CD4-positive, alpha-beta memory T cell (primary cell): Measurements from ENCODE around the gene CPXM2. TPM values are rescaled to one million over a fixed set of nuclear protein-coding genes. Genes with fewer than 3 reads are reported as not detected.
A peak's percentile ranks its signal among the peaks of the same experiment; 100 is the strongest.

Experiments
- CTCF ChIA-PET: fragments of 350-600 bp; sonication (Branson Sonifier 250); formaldehyde crosslinking; loops from one replicate; lab custom pipeline; 2021; ENCODE audit warnings: inconsistent platforms; ENCODE audit not compliant: partially characterized antibody; lab: Charles Lee
- POLR2A ChIA-PET: fragments of 350-600 bp; sonication (Branson Sonifier 250); formaldehyde crosslinking; loops from one replicate; lab custom pipeline; 2021; ENCODE audit not compliant: partially characterized antibody; lab: Charles Lee
- DNase-seq, 5 donors: peaks; one replicate each; pipeline versions ENCODE4 v3.0.0 to v3.0.0-alpha.2; 2020 to 2022; ENCODE audit warnings: mixed read lengths in 1 of 5
- H3K27ac ChIP-seq: one replicate; pipeline ENCODE4 v1.7.0; 2013; ENCODE audit warnings: low read depth, low read length
- H3K27me3 ChIP-seq: 2 replicates; pipeline ENCODE4 v1.7.0; 2013; ENCODE audit warnings: mild to moderate bottlenecking, low read length, moderate library complexity; ENCODE audit not compliant: insufficient read depth
- H3K36me3 ChIP-seq: 2 replicates; pipeline ENCODE4 v1.7.0; 2013; ENCODE audit warnings: mild to moderate bottlenecking, low read length, moderate library complexity; ENCODE audit not compliant: insufficient read depth
- H3K4me1 ChIP-seq: 2 replicates; pipeline ENCODE4 v1.7.0; 2013; ENCODE audit warnings: mild to moderate bottlenecking, low read length, moderate library complexity; ENCODE audit not compliant: insufficient read depth
- H3K4me3 ChIP-seq, 2 donors: one replicate each; pipeline ENCODE4 v1.7.0; 2013; ENCODE audit warnings: low read length in 2 of 2, mild to moderate bottlenecking in 1 of 2
- H3K9me3 ChIP-seq, 2 donors: one replicate each; pipeline ENCODE4 v1.7.0; 2013; ENCODE audit warnings: low read length in 2 of 2, control low read depth in 1 of 2; ENCODE audit not compliant: control insufficient read depth in 1 of 2
- H3K27ac Mint-ChIP-seq, 7 donors: one replicate each; pipeline ENCODE4 v1.8.0; 2020 to 2021; ENCODE audit warnings: mixed read lengths in 7 of 7, mild to moderate bottlenecking in 6 of 7, inconsistent platforms in 3 of 7, moderate library complexity in 3 of 7
- H3K27me3 Mint-ChIP-seq, 2 donors: one replicate each; pipeline ENCODE4 v1.8.0; 2020 to 2021; ENCODE audit warnings: mixed read lengths in 2 of 2
- H3K36me3 Mint-ChIP-seq, 2 donors: one replicate each; pipeline ENCODE4 v1.8.0; 2020 to 2021; ENCODE audit warnings: mixed read lengths in 2 of 2, inconsistent platforms in 1 of 2, mild to moderate bottlenecking in 1 of 2
- H3K4me1 Mint-ChIP-seq, 4 donors: one replicate each; pipeline ENCODE4 v1.8.0; 2020 to 2021; ENCODE audit warnings: mixed read lengths in 4 of 4, mild to moderate bottlenecking in 1 of 4
- H3K4me3 Mint-ChIP-seq, 8 donors: one replicate each; pipeline ENCODE4 v1.8.0; 2020 to 2021; ENCODE audit warnings: mixed read lengths in 8 of 8, mild to moderate bottlenecking in 7 of 8, moderate library complexity in 6 of 8, inconsistent platforms in 3 of 8
- H3K9me3 Mint-ChIP-seq, 8 donors: one replicate each; pipeline ENCODE4 v1.8.0; 2020 to 2021; ENCODE audit warnings: mixed read lengths in 8 of 8, mild to moderate bottlenecking in 5 of 8, inconsistent platforms in 3 of 8, moderate library complexity in 1 of 8
- intact Hi-C: fragments of 100-400 bp; cut with micrococcal nuclease; formaldehyde crosslinking; loops from one replicate; pipeline ENCODE4 v1.15.1; 2023
- polyA plus RNA-seq, 2 donors: library from polyadenylated mRNA; unstranded; fragments of 300-500 nt; fragmentation: Illumina TruSeq; gene quantifications; one replicate each; pipeline ENCODE4 v1.2.3, GENCODE V29; 2021
- total RNA-seq, 2 experiments: library from RNA; stranded (reverse); gene quantifications; one replicate each; pipeline ENCODE4 v1.2.3, GENCODE V29; 2021

The CPXM2 gene
- total and polyA plus RNA-seq, 4 experiments from 2014 or later = not detected

DNA sequence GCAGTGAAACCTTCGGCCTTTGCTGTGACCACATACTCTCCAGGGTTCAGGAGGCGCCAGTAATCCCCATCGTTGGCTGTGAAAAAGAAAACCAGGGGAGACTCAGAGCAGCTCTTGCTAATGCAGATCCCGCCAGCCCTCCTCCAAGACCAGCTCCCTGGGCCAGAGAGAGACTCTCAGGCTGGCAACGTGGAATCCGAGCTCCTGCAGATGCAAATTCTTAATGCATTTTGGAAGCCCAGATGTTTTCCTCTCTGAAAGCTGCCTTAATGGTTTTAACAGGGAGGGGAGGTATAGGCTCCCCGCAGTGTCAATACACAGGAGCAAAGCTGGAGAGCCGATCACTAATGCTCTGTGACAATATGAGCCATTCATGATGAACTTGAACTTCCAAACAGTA is 144.7 kb downstream of the CPXM2 start:
- Histone ChIP-seq H3K4me3 (no peak overlapping the region), H3K4me1 (no peaks in the 10 kb centered on the region), H3K36me3 (no peaks in the 10 kb centered on the region), H3K27ac (no peak overlapping the region), H3K27me3 (no peaks in the 10 kb centered on the region), H3K9me3 (no peaks in the 10 kb centered on the region)
- DNase-seq = no peak
- Mint-ChIP-seq H3K36me3 (no peaks in the 10 kb centered on the region), H3K4me3 (no peak overlapping the region), H3K27ac (no peak overlapping the region), H3K4me1 (no peaks in the 10 kb centered on the region), H3K27me3 (peaks cover 2 to 3% of the 10 kb centered on the region in 2 donors), H3K9me3 (peaks cover 0 to 3% (median 0%) of the 10 kb centered on the region in 8 donors)
- intact Hi-C loops = no loop called here
- CTCF ChIA-PET = no interaction called here
- POLR2A ChIA-PET = no interaction called here

DNA sequence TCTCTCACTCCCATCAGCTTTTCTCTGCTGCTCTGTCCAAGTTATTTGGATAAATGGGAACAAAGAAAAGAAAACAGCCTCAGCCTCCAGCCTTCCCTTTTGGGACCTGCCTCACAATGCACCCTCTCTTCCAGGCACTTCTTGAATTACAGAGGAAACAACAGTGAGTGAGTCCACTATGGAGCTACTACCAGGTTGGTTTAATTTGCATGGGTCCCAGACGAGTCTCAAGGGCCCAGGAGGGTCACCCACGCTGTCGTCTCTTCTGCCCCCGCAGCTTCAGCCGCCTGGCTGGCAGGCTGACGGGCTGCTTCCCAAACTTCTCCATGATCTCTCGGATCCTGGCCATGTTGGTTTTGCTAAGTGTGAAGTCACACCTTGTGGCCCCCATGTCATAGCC is 145.1 kb downstream of the CPXM2 start:
- Histone ChIP-seq H3K4me1 (no peaks in the 10 kb centered on the region), H3K36me3 (no peaks in the 10 kb centered on the region), H3K9me3 (no peaks in the 10 kb centered on the region), H3K4me3 (no peak overlapping the region), H3K27me3 (no peaks in the 10 kb centered on the region), H3K27ac (no peak overlapping the region)
- DNase-seq = no peak
- CTCF ChIA-PET = no interaction called here
- no peak overlapping the region for H3K4me3 Mint-ChIP-seq
- H3K36me3 Mint-ChIP-seq = no peaks in the 10 kb centered on the region
- intact Hi-C loops = no loop called here
- H3K4me1 Mint-ChIP-seq = no peaks in the 10 kb centered on the region
- peaks cover 2 to 3% of the 10 kb centered on the region in 2 donors for H3K27me3 Mint-ChIP-seq
- H3K27ac Mint-ChIP-seq = no peak overlapping the region
- POLR2A ChIA-PET = no interaction called here
- peaks cover 0 to 3% (median 0%) of the 10 kb centered on the region in 8 donors for H3K9me3 Mint-ChIP-seq

DNA sequence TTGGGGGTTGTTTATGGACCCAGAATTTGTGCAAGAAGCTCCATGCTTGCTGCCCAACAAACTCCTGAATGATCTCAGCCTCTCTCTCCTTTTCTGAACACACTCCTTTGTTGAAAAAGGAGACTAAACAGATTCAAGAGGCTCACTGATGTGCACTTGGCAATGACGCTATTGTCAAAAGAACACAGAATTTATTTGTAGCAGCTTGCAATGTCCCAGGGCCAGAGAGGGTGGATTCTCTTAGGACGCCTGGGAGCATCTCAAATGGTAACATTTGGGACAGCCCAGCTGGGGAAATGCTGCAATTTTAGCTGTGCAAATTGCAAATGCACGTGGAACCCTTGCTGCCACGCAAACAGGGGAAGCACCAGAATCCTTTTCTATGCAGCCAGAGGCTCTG is 145.5 kb downstream of the CPXM2 start:
- POLR2A ChIA-PET = no interaction called here

DNA sequence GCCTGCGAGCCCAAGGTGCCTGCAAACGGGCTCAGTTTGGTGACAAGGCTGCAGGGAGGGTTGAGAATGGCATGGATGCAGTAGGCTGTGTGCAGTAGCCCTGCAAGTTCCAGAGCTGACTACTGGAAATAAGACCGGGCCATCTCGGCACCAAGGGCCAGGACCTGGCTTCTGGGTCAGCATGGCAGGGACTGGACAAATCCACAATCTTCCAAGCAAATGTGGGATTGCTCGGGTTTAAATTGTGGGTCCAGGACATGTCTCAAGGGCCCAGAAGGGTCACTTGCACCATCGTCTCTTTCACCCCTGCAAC is 147.4 kb downstream of the CPXM2 start:
- no peaks in the 10 kb centered on the region for H3K36me3 Mint-ChIP-seq
- no peaks in the 10 kb centered on the region for H3K36me3 ChIP-seq
- H3K4me3 ChIP-seq = no peak overlapping the region
- peaks cover 0 to 2% (median 0%) of the 10 kb centered on the region in 8 donors for H3K9me3 Mint-ChIP-seq
- intact Hi-C loops = no loop called here
- no peaks in the 10 kb centered on the region for H3K27me3 ChIP-seq
- H3K4me1 Mint-ChIP-seq = no peaks in the 10 kb centered on the region
- ChIA-PET CTCF (no interaction called here), POLR2A (no interaction called here)
- no peak overlapping the region for H3K27ac Mint-ChIP-seq
- DNase-seq = no peak
- H3K4me3 Mint-ChIP-seq = no peak overlapping the region
- no peaks in the 10 kb centered on the region for H3K4me1 ChIP-seq
- H3K9me3 ChIP-seq = no peaks in the 10 kb centered on the region
- H3K27ac ChIP-seq = no peak overlapping the region
- peaks cover 3 to 4% of the 10 kb centered on the region in 2 donors for H3K27me3 Mint-ChIP-seq

More for the DNA sequence above, 145.5 kb downstream of the CPXM2 start:
- H3K4me3 Mint-ChIP-seq = no peak overlapping the region
- H3K27me3 ChIP-seq = no peaks in the 10 kb centered on the region
- no peaks in the 10 kb centered on the region for H3K36me3 ChIP-seq
- H3K9me3 Mint-ChIP-seq = peaks cover 0 to 3% (median 0%) of the 10 kb centered on the region in 8 donors
- H3K9me3 ChIP-seq = no peaks in the 10 kb centered on the region
- H3K27me3 Mint-ChIP-seq = peaks cover 2 to 3% of the 10 kb centered on the region in 2 donors
- H3K27ac Mint-ChIP-seq = no peak overlapping the region
- no peak overlapping the region for H3K4me3 ChIP-seq
- CTCF ChIA-PET = no interaction called here
- intact Hi-C loops = no loop called here
- DNase-seq = no peak
- H3K27ac ChIP-seq = no peak overlapping the region
- H3K4me1 Mint-ChIP-seq = no peaks in the 10 kb centered on the region
- H3K36me3 Mint-ChIP-seq = no peaks in the 10 kb centered on the region
- no peaks in the 10 kb centered on the region for H3K4me1 ChIP-seq

DNA sequence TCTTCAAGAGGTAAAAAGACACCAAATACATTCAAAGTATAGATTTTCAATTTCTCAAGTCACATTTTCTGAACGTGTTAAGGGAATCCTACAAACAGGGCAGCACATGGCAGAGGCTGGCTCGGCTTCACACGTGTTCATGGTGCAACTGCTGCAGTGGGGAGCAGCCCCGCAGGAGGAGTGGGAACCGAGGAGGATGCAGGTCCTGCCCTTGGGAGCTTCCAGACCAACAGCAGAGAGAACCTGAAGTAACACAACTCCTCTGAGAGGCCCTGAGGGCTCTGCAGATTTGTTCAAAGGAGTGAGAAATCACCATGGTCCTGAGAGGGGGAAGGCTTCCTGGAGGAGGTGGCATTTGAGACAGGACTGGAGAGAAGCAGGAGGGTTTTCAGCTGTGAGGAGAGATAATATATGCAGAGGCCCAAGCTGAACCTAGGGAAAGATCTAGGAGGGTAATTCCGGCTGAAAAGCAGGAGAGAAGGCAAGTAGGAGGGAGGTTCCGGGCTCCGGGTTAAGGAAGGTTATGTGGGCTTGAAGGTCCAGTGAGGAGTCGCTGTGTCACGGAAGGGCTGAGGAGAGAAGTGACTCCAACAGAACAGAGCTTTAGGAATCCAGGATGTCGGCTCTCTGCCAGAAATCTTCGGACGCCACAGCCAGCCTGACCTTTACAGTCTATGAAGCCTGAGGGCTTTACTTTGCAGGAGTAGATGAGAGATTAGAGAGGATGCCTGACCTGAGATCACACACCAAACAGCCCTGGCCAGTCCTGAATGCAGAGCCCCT is 148.0 kb downstream of the CPXM2 start:
- no peak for DNase-seq
- Mint-ChIP-seq H3K9me3 (peaks cover 0 to 4% (median 0%) of the 10 kb centered on the region in 8 donors), H3K27me3 (peaks cover 3 to 4% of the 10 kb centered on the region in 2 donors), H3K4me1 (no peaks in the 10 kb centered on the region), H3K4me3 (peak overlapping the region in 1 of 8 donors; percentile 20), H3K27ac (no peak overlapping the region), H3K36me3 (no peaks in the 10 kb centered on the region)
- ChIA-PET POLR2A (no interaction called here), CTCF (no interaction called here)
- Histone ChIP-seq H3K9me3 (no peaks in the 10 kb centered on the region), H3K36me3 (no peaks in the 10 kb centered on the region), H3K27ac (no peak overlapping the region), H3K27me3 (no peaks in the 10 kb centered on the region), H3K4me3 (no peak overlapping the region), H3K4me1 (no peaks in the 10 kb centered on the region)
- intact Hi-C loops = no loop called here

DNA sequence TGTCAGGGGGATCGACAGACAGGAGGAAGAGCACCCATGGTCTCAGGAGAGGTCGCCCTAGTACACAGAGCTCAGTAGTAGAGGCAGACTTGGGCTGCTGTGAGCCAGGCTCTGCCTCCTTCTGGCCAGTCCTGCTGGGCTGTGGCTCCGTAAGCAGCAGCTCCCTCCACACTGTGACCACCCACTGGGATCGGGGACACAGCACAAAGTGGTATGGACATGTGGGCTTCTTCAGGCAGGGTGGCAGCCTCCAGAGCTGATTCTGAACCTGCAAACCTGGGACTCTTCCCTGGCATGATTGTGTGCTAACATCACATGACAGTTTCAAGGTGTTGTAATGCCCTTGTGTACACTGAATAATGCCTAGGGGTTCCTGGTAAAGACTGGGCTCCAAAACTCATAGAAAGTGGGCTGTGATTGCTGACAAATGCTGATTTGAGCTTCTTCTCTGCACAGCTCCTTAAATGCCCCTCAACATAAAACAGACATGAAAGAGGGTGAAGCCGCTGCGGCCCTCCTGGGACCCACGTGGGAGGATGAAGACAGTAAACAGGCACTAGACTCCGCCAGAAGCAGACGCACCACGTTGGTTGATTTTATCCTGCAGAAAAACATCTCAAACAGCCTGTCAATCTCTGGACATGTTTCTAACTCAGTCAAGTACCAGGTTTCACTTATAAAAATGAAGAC is 148.7 kb downstream of the CPXM2 start:
- intact Hi-C loops = no loop called here
- no peaks in the 10 kb centered on the region for H3K4me1 Mint-ChIP-seq
- CTCF ChIA-PET = no interaction called here
- Histone ChIP-seq H3K27me3 (no peaks in the 10 kb centered on the region), H3K4me3 (no peak overlapping the region), H3K27ac (no peak overlapping the region), H3K4me1 (no peaks in the 10 kb centered on the region), H3K9me3 (no peaks in the 10 kb centered on the region), H3K36me3 (no peaks in the 10 kb centered on the region)
- DNase-seq = no peak
- H3K9me3 Mint-ChIP-seq = peaks cover 0 to 6% (median 0%) of the 10 kb centered on the region in 8 donors
- peaks cover 3 to 4% of the 10 kb centered on the region in 2 donors for H3K27me3 Mint-ChIP-seq
- H3K27ac Mint-ChIP-seq = no peak overlapping the region
- no peak overlapping the region for H3K4me3 Mint-ChIP-seq
- H3K36me3 Mint-ChIP-seq = no peaks in the 10 kb centered on the region
- POLR2A ChIA-PET = no interaction called here

DNA sequence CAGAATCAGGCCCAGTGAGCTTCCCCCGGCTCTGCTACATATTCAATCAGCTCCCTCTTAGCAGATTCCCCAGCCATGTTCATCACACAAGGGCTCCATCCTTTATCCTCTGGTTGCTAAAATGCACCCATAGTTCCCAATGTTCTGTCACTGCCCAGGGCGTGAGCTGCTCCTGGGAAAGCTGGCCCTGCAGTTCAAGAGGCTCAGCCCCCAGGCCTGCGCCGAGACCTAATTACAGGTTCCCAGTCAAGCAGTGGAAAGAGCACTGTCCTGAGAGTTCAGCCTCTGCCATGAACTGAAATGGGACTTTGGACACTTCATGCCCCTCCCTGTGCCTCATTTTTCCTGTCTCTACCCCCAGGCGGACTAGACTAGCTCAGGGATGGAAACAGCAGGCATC is 149.9 kb downstream of the CPXM2 start:
- H3K27me3 ChIP-seq = no peaks in the 10 kb centered on the region
- intact Hi-C loops = no loop called here
- peaks cover 3 to 4% of the 10 kb centered on the region in 2 donors for H3K27me3 Mint-ChIP-seq
- no peaks in the 10 kb centered on the region for H3K9me3 ChIP-seq
- DNase-seq = no peak
- H3K9me3 Mint-ChIP-seq = peaks cover 0 to 6% (median 0%) of the 10 kb centered on the region in 8 donors
- H3K4me1 ChIP-seq = no peaks in the 10 kb centered on the region
- H3K36me3 Mint-ChIP-seq = no peaks in the 10 kb centered on the region
- H3K27ac ChIP-seq = no peak overlapping the region
- ChIA-PET POLR2A (no interaction called here), CTCF (no interaction called here)
- H3K36me3 ChIP-seq = no peaks in the 10 kb centered on the region
- H3K4me3 Mint-ChIP-seq = no peak overlapping the region
- H3K4me1 Mint-ChIP-seq = no peaks in the 10 kb centered on the region
- no peak overlapping the region for H3K4me3 ChIP-seq
- H3K27ac Mint-ChIP-seq = no peak overlapping the region
